SK-N-SH (cell line): ENCODE data around the gene HPRT1. TPM values are rescaled to one million over a fixed set of nuclear protein-coding genes. Genes with fewer than 3 reads are reported as not detected.

Source experiments
- CTCF ChIA-PET: fragments of 300-600, 350-600 bp; formaldehyde crosslinking; extraction: SDS; loops from one replicate; lab custom pipeline; 2021; lab: Yijun Ruan, JAX
- POLR2A ChIA-PET: fragments of 350-600 bp; sonication (Branson Sonifier 250); formaldehyde crosslinking; extraction: SDS; loops from one replicate; lab custom pipeline; 2020; ENCODE audit warnings: antibody characterized with exemption, inconsistent platforms; lab: Yijun Ruan, JAX
- DNase-seq: peaks from one replicate; pipeline ENCODE4 v3.0.0; 2012
- H2AFZ ChIP-seq: fragments of 200-600 bp; sonication (generic); 2 replicates; pipeline ENCODE4 v1.8.1; 2016; ENCODE audit warnings: antibody characterized with exemption, mild to moderate bottlenecking, low read depth
- H3F3A ChIP-seq: fragments of 200-600 bp; sonication (generic); replicated peaks from 2 replicates; pipeline ENCODE3; 2016; ENCODE audit warnings: antibody characterized with exemption, mild to moderate bottlenecking; ENCODE audit not compliant: insufficient read depth
- H3K27ac ChIP-seq, 2 experiments: fragments of 200-500 bp in 1 of 2; fragments of 200-600 bp in 1 of 2; sonication (Bioruptor generic) in 1 of 2; sonication (generic), shearing (Covaris generic) in 1 of 2; 2 replicates each; pipeline versions ENCODE4 v1.5.1 to v1.6.1; 2014 to 2016; ENCODE audit warnings: low read depth in 2 of 2, inconsistent platforms in 1 of 2, low read length in 1 of 2, mild to moderate bottlenecking in 1 of 2, mixed read lengths in 1 of 2
- H3K27me3 ChIP-seq: fragments of 200-600 bp; sonication (generic), shearing (Covaris generic); 2 replicates; pipeline ENCODE4 v1.6.1; 2016; ENCODE audit warnings: mixed run types; ENCODE audit not compliant: insufficient read depth
- H3K36me3 ChIP-seq, 2 experiments: fragments of 200-500 bp in 1 of 2; fragments of 200-600 bp in 1 of 2; sonication (Bioruptor generic) in 1 of 2; sonication (generic) in 1 of 2; replicated peaks in 1 of 2; 2 replicates each; pipeline versions ENCODE3 to v1.5.1; 2014 to 2016; ENCODE audit warnings: low read length in 1 of 2, mild to moderate bottlenecking in 1 of 2; ENCODE audit not compliant: insufficient read depth in 2 of 2, control insufficient read depth in 1 of 2
- H3K4me1 ChIP-seq, 2 experiments: fragments of 200-500 bp in 1 of 2; fragments of 200-600 bp in 1 of 2; sonication (Bioruptor generic) in 1 of 2; sonication (generic), shearing (Covaris generic) in 1 of 2; 2 replicates each; pipeline versions ENCODE4 v1.5.1 to v1.6.1; 2014 to 2016; ENCODE audit warnings: low read depth in 1 of 2, low read length in 1 of 2, mixed run types in 1 of 2; ENCODE audit not compliant: insufficient read depth in 2 of 2, control insufficient read depth in 1 of 2
- H3K4me2 ChIP-seq: fragments of 200-600 bp; sonication (generic), shearing (Covaris generic); 2 replicates; pipeline ENCODE4 v1.6.1; 2017; ENCODE audit warnings: mixed run types
- H3K4me3 ChIP-seq, 2 experiments: fragments of 200-500 bp in 1 of 2; fragments of 200-600 bp in 1 of 2; sonication (Bioruptor generic) in 1 of 2; sonication (generic), shearing (Covaris generic) in 1 of 2; 2 replicates each; pipeline versions ENCODE4 v1.5.1 to v1.8.1; 2014 to 2016; ENCODE audit warnings: low read depth in 2 of 2, inconsistent platforms in 1 of 2, low read length in 1 of 2, mild to moderate bottlenecking in 1 of 2, mixed read lengths in 1 of 2, moderate library complexity in 1 of 2
- H3K79me2 ChIP-seq: fragments of 200-600 bp; sonication (generic); 2 replicates; pipeline ENCODE4 v1.8.1; 2017; ENCODE audit warnings: mild to moderate bottlenecking; ENCODE audit not compliant: insufficient read depth
- H3K9ac ChIP-seq: fragments of 200-600 bp; sonication (generic); 2 replicates; pipeline ENCODE4 v1.6.1; 2017; ENCODE audit warnings: mixed run types
- H3K9me2 ChIP-seq: fragments of 200-600 bp; sonication (generic); 2 replicates; pipeline ENCODE4 v1.6.1; 2017; ENCODE audit warnings: mixed run types
- H3K9me3 ChIP-seq: fragments of 200-600 bp; sonication (generic); 2 replicates; pipeline ENCODE4 v1.6.1; 2017; ENCODE audit warnings: mixed run types, mild to moderate bottlenecking, moderate library complexity
- H4K20me1 ChIP-seq: fragments of 200-600 bp; sonication (generic); 2 replicates; pipeline ENCODE4 v1.6.1; 2017; ENCODE audit warnings: mild to moderate bottlenecking, mixed run types; ENCODE audit not compliant: insufficient read depth
- ELF1 ChIP-seq: IDR thresholded peaks from 2 replicates; pipeline ENCODE4 v1.4.0; 2012
- EP300 ChIP-seq, 2 experiments: IDR thresholded peaks; 2 replicates each; pipeline versions ENCODE4 v1.4.0 to v1.6.1; 2012; ENCODE audit warnings: borderline replicate concordance in 1 of 2, low read depth in 1 of 2, low read length in 1 of 2
- FOXJ3 ChIP-seq: sonication (generic); formaldehyde crosslinking; IDR thresholded peaks from 2 replicates; pipeline ENCODE4 v1.5.1; 2020; ENCODE audit warnings: mild to moderate bottlenecking, missing genetic modification reagents
- GABPA ChIP-seq: IDR thresholded peaks from 2 replicates; pipeline ENCODE4 v1.4.0; 2012; ENCODE audit warnings: low read depth, mild to moderate bottlenecking
- GATA2 ChIP-seq: sonication (generic); formaldehyde crosslinking; IDR thresholded peaks from 2 replicates; pipeline ENCODE4 v1.5.0; 2020; ENCODE audit warnings: mild to moderate bottlenecking, missing genetic modification reagents
- MAX ChIP-seq: IDR thresholded peaks from 2 replicates; pipeline ENCODE4 v1.4.0; 2012; ENCODE audit warnings: low read depth
- MEF2A ChIP-seq: IDR thresholded peaks from 2 replicates; pipeline ENCODE4 v1.4.0; 2012; ENCODE audit warnings: low read depth, borderline replicate concordance
- MXI1 ChIP-seq: IDR thresholded peaks from 2 replicates; pipeline ENCODE4 v1.6.1; 2012; ENCODE audit warnings: mild to moderate bottlenecking, low read depth, low read length, improper control_type of control experiment
- NRF1 ChIP-seq: IDR thresholded peaks from 2 replicates; pipeline ENCODE4 v1.6.1; 2012; ENCODE audit warnings: low read depth, mild to moderate bottlenecking, low read length
- PBX3 ChIP-seq: IDR thresholded peaks from 2 replicates; pipeline ENCODE4; 2012
- RFX5 ChIP-seq: IDR thresholded peaks from 2 replicates; pipeline ENCODE4 v1.6.1; 2012; ENCODE audit warnings: mild to moderate bottlenecking, improper control_type of control experiment, low read length
- RXRA ChIP-seq: IDR thresholded peaks from 2 replicates; pipeline ENCODE4 v1.4.0; 2012; ENCODE audit warnings: low read depth, mild to moderate bottlenecking, borderline replicate concordance
- SIN3A ChIP-seq: IDR thresholded peaks from 2 replicates; pipeline ENCODE4 v1.6.1; 2012; ENCODE audit warnings: low read depth, mild to moderate bottlenecking, low read length, moderate library complexity, borderline replicate concordance
- SMC3 ChIP-seq: IDR thresholded peaks from 2 replicates; pipeline ENCODE4 v1.6.1; 2012; ENCODE audit warnings: low read depth, low read length, improper control_type of control experiment
- TCF12 ChIP-seq: IDR thresholded peaks from 2 replicates; pipeline ENCODE4 v1.4.0; 2012
- TEAD4 ChIP-seq: IDR thresholded peaks from 2 replicates; pipeline ENCODE4 v1.4.0; 2012; ENCODE audit warnings: mild to moderate bottlenecking, borderline replicate concordance; ENCODE audit not compliant: insufficient read depth
- USF1 ChIP-seq: IDR thresholded peaks from 2 replicates; pipeline ENCODE4 v1.4.0; 2012; ENCODE audit warnings: low read depth, borderline replicate concordance
- WGBS: methylation state at CpG from one replicate; pipeline ENCODE4 v1.1.6; 2017; ENCODE audit warnings: low lambda C conversion rate; 5-methylcytosine and 5-hydroxymethylcytosine counted together
- polyA plus RNA-seq, 3 experiments: library from polyadenylated mRNA; depleted of rRNA; stranded (reverse); fragments of >200 nt; gene quantifications; 2 replicates each; pipeline ENCODE4 v1.2.3, GENCODE V29; 2012
- TF ChIP-seq, protein P1 (sequence below): fragments of 150-350 bp; IDR thresholded peaks from 2 replicates; pipeline ENCODE4 v1.6.1; 2016; ENCODE audit warnings: mild to moderate bottlenecking, low read depth, low read length
- TF ChIP-seq, protein P2 (sequence below): fragments of 200-600 bp; sonication (generic); IDR thresholded peaks from 2 replicates; pipeline ENCODE4 v1.6.1; 2017; ENCODE audit warnings: antibody characterized with exemption, mild to moderate bottlenecking, moderate library complexity

Gene HPRT1
- polyA plus RNA-seq, 1 of the 3 experiments (the other 2 are of a cell fraction), result 42.3 TPM

DNA sequence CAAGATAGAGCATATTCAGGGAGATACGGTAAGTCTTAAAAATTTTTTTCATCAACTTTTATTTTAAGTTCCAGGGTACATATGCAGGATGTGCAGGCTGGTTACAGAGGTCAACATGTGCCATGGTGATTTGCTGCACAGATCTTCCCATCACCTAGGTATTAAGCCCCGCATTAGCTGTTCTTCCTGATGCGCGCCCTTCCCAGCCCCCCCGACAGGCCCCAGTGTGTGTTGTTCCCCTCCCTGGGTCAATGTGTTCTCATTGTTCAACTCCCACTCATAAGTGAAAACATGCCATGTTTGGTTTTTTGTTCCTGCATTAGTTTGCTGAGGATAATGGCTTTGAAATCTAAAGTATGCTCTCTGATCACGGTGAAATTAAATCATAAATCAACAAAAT lies 64.2 kb downstream of the HPRT1 start:
- H3K9ac ChIP-seq, result no peak overlapping the region
- H2AFZ ChIP-seq, result no peak overlapping the region
- no peak for DNase-seq
- no peaks in the 10 kb centered on the region for H3K27me3 ChIP-seq
- H3K4me1 ChIP-seq, result no peaks in the 10 kb centered on the region
- no peak for TF ChIP-seq SIN3A
- no peak for TF ChIP-seq GATA2
- TF ChIP-seq USF1, result no peak
- no peak for TF ChIP-seq GABPA
- no peak for TF ChIP-seq ELF1
- TF ChIP-seq PBX3, result no peak
- TF ChIP-seq, protein P1, sequence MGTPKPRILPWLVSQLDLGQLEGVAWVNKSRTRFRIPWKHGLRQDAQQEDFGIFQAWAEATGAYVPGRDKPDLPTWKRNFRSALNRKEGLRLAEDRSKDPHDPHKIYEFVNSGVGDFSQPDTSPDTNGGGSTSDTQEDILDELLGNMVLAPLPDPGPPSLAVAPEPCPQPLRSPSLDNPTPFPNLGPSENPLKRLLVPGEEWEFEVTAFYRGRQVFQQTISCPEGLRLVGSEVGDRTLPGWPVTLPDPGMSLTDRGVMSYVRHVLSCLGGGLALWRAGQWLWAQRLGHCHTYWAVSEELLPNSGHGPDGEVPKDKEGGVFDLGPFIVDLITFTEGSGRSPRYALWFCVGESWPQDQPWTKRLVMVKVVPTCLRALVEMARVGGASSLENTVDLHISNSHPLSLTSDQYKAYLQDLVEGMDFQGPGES, result no peak
- TF ChIP-seq RXRA, result no peak
- no peak for TF ChIP-seq SMC3
- TF ChIP-seq NRF1, result no peak
- TF ChIP-seq RFX5, result no peak
- TF ChIP-seq EP300 (IDR thresholded peaks at IDR 0.05; ENCODE audit: borderline replicate concordance in 1 of 2, low read depth in 1 of 2, low read length in 1 of 2), result no peak
- TF ChIP-seq MXI1, result no peak
- no peak for TF ChIP-seq FOXJ3
- no peak for TF ChIP-seq TCF12
- no peak for TF ChIP-seq MAX
- TF ChIP-seq TEAD4, result no peak
- TF ChIP-seq, protein P2, sequence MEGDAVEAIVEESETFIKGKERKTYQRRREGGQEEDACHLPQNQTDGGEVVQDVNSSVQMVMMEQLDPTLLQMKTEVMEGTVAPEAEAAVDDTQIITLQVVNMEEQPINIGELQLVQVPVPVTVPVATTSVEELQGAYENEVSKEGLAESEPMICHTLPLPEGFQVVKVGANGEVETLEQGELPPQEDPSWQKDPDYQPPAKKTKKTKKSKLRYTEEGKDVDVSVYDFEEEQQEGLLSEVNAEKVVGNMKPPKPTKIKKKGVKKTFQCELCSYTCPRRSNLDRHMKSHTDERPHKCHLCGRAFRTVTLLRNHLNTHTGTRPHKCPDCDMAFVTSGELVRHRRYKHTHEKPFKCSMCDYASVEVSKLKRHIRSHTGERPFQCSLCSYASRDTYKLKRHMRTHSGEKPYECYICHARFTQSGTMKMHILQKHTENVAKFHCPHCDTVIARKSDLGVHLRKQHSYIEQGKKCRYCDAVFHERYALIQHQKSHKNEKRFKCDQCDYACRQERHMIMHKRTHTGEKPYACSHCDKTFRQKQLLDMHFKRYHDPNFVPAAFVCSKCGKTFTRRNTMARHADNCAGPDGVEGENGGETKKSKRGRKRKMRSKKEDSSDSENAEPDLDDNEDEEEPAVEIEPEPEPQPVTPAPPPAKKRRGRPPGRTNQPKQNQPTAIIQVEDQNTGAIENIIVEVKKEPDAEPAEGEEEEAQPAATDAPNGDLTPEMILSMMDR, result no peak
- no peak for TF ChIP-seq MEF2A
- ChIA-PET CTCF (no interaction called here), POLR2A (no interaction called here)
- no peak overlapping the region for H3K4me2 ChIP-seq
- no peaks in the 10 kb centered on the region for H3K36me3 ChIP-seq
- H3K4me3 ChIP-seq, result no peak overlapping the region
- no peak overlapping the region for H3K27ac ChIP-seq
- 71% methylated on average over 6 of the region's 6 CpGs for WGBS
- no peaks in the 10 kb centered on the region for H3K9me2 ChIP-seq
- peaks cover 5% of the 10 kb centered on the region for H3F3A ChIP-seq
- no peaks in the 10 kb centered on the region for H3K9me3 ChIP-seq
- H4K20me1 ChIP-seq, result no peaks in the 10 kb centered on the region
- no peaks in the 10 kb centered on the region for H3K79me2 ChIP-seq
